GM23338 (cell line): ENCODE measurements around the gene KRTAP19-4. TPM values are rescaled to one million over a fixed set of nuclear protein-coding genes. Genes with fewer than 3 reads are reported as not detected.

Source experiments
- ATAC-seq: fragments of 200-7000 bp; cut with Tn5 transposase; 3 replicates; pipeline ENCODE4 v1.9.1; 2020
- DNase-seq: peaks from one replicate; pipeline ENCODE4 v3.0.0-alpha.2; 2015; ENCODE audit warnings: low spot score
- H2AFZ ChIP-seq: fragments of 200-600 bp; sonication (generic); 2 replicates; pipeline ENCODE4 v1.8.0; 2016; ENCODE audit warnings: antibody characterized with exemption, mild to moderate bottlenecking, moderate library complexity
- H3F3A ChIP-seq: fragments of 200-600 bp; sonication (generic); replicated peaks from 2 replicates; pipeline ENCODE4 v1.8.0; 2017; ENCODE audit warnings: antibody characterized with exemption, mixed run types, low read depth
- H3K27ac ChIP-seq: fragments of 200-600 bp; sonication (generic); 2 replicates; pipeline ENCODE4 v1.6.1; 2016; ENCODE audit warnings: low read depth
- H3K27me3 ChIP-seq: fragments of 200-600 bp; sonication (generic); 2 replicates; pipeline ENCODE4 v1.8.0; 2016; ENCODE audit warnings: mild to moderate bottlenecking, mixed run types, moderate library complexity; ENCODE audit not compliant: insufficient read depth
- H3K36me3 ChIP-seq: fragments of 200-600 bp; sonication (generic); 2 replicates; pipeline ENCODE4 v1.8.0; 2016; ENCODE audit warnings: mild to moderate bottlenecking; ENCODE audit not compliant: insufficient read depth
- H3K4me1 ChIP-seq: fragments of 200-600 bp; sonication (generic); 2 replicates; pipeline ENCODE4 v1.8.0; 2016; ENCODE audit warnings: mild to moderate bottlenecking, moderate library complexity; ENCODE audit not compliant: insufficient read depth
- H3K4me2 ChIP-seq: fragments of 200-600 bp; sonication (generic); 2 replicates; pipeline ENCODE4 v1.7.1; 2017; ENCODE audit warnings: mixed run types
- H3K4me3 ChIP-seq: fragments of 200-600 bp; sonication (generic); 2 replicates; pipeline ENCODE4 v1.6.1; 2016; ENCODE audit warnings: mixed run types
- H3K79me2 ChIP-seq: fragments of 200-600 bp; sonication (generic); replicated peaks from 2 replicates; pipeline ENCODE4 v1.8.0; 2017; ENCODE audit warnings: mild to moderate bottlenecking; ENCODE audit not compliant: insufficient read depth
- H3K9me2 ChIP-seq: fragments of 200-600 bp; sonication (generic); 2 replicates; pipeline ENCODE4 v1.8.0; 2017; ENCODE audit not compliant: insufficient read depth
- H4K20me1 ChIP-seq: fragments of 200-600 bp; sonication (generic); replicated peaks from 2 replicates; pipeline ENCODE4 v1.8.0; 2017; ENCODE audit warnings: mild to moderate bottlenecking; ENCODE audit not compliant: insufficient read depth
- H3K27ac Mint-ChIP-seq: 2 replicates; pipeline ENCODE4 v1.8.0; 2020; ENCODE audit warnings: inconsistent platforms, mild to moderate bottlenecking, moderate library complexity, mixed read lengths
- H3K27me3 Mint-ChIP-seq: 3 replicates; pipeline ENCODE4 v1.8.0; 2022; ENCODE audit warnings: low read depth, mild to moderate bottlenecking, moderate library complexity, mixed read lengths, inconsistent platforms; ENCODE audit not compliant: insufficient read depth, poor library complexity
- H3K36me3 Mint-ChIP-seq: 3 replicates; pipeline ENCODE4 v1.8.0; 2021; ENCODE audit warnings: low read depth, mild to moderate bottlenecking, inconsistent platforms, moderate library complexity, mixed read lengths
- H3K4me1 Mint-ChIP-seq: 3 replicates; pipeline ENCODE4 v1.8.0; 2020; ENCODE audit warnings: mild to moderate bottlenecking, inconsistent platforms, mixed read lengths
- H3K4me3 Mint-ChIP-seq: 3 replicates; pipeline ENCODE4 v1.8.0; 2021; ENCODE audit warnings: moderate library complexity, mild to moderate bottlenecking, inconsistent platforms, mixed read lengths
- H3K9me3 Mint-ChIP-seq: 3 replicates; pipeline ENCODE4 v1.8.0; 2020; ENCODE audit warnings: moderate library complexity, mild to moderate bottlenecking, inconsistent platforms, mixed read lengths
- CREB1 ChIP-seq: fragments of 250-450 bp; sonication (Bioruptor Pico); IDR thresholded peaks from 2 replicates; pipeline ENCODE4 v1.5.0; 2020; ENCODE audit warnings: low read depth, mild to moderate bottlenecking, moderate library complexity
- CTCF ChIP-seq, 2 experiments: fragments of 200-600 bp in 1 of 2; sonication (generic) in 1 of 2; conservative IDR thresholded peaks; 2 replicates each; pipeline versions ENCODE4 v1.5.1 to v1.6.1; 2016 to 2017; ENCODE audit warnings: antibody characterized with exemption in 2 of 2, low read depth in 2 of 2, mild to moderate bottlenecking in 2 of 2, moderate library complexity in 1 of 2
- EZH2phosphoT487 ChIP-seq: fragments of 200-600 bp; sonication (generic); IDR thresholded peaks from one replicate; pipeline ENCODE4 v1.8.1; 2018; ENCODE audit warnings: antibody characterized with exemption; ENCODE audit not compliant: unreplicated experiment
- NANOG ChIP-seq: IDR thresholded peaks from 2 replicates; pipeline ENCODE4 v1.6.1; 2016; ENCODE audit warnings: antibody characterized with exemption, borderline replicate concordance
- POLR2AphosphoS5 ChIP-seq: IDR thresholded peaks from 2 replicates; pipeline ENCODE4 v1.6.1; 2016; ENCODE audit warnings: antibody characterized with exemption, low read depth
- ZNF114 ChIP-seq: fragments of 250-450 bp; sonication (Bioruptor Pico); IDR thresholded peaks from 2 replicates; pipeline ENCODE4 v1.5.0; 2020; ENCODE audit warnings: mild to moderate bottlenecking, moderate library complexity
- ZNF331 ChIP-seq: fragments of 250-450 bp; sonication (Bioruptor Pico); IDR thresholded peaks from 2 replicates; pipeline ENCODE4 v1.5.0; 2020; ENCODE audit warnings: low read depth, mild to moderate bottlenecking, moderate library complexity
- polyA plus RNA-seq: library from polyadenylated mRNA; unstranded; fragments of >200 nt; fragmentation: Nextera tagmentation; extraction: Ambion mirVana; gene quantifications from 2 replicates; pipeline ENCODE4 v1.2.1, GENCODE V29; 2016
- total RNA-seq: library from RNA; depleted of rRNA; stranded (reverse); fragments of >200 nt; shearing (Covaris generic); gene quantifications from 2 replicates; pipeline ENCODE4 v1.2.3, GENCODE V29; 2014
- TF ChIP-seq, protein P1 (sequence below): fragments of 250-450 bp; sonication (Bioruptor Pico); IDR thresholded peaks from 2 replicates; pipeline ENCODE4 v1.5.0; 2020; ENCODE audit warnings: mild to moderate bottlenecking, moderate library complexity
- TF ChIP-seq, protein P2 (sequence below): IDR thresholded peaks from 2 replicates; pipeline ENCODE4 v1.6.1; 2016; ENCODE audit warnings: antibody characterized with exemption

KRTAP19-4 gene
- total and polyA plus RNA-seq, 2 experiments from 2014 or later = not detected

DNA sequence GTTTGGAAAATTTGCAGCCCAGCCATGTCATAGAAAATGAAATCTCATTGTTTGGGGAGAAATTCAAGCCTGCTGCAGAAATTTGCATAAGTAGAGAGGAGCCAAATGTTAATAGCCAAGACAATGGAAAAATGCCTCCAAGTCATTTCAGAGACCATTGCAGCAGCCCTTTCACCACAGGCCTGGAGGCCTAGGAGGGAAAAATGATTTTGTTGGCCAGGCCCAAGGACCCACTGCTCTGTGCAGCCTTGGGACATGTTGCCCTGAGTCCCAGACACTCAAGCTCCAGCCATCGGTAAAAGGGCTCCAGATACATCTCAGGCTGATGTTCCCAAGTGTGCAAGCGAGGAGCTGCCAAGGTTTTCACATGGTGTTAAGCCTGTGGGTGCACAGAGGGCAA, 10.8 kb downstream of the KRTAP19-4 start:
- Mint-ChIP-seq H3K36me3 (peaks cover 27% of the 10 kb centered on the region; the same call in 2 of the 3 replicates), H3K4me1 (no peaks in the 10 kb centered on the region), H3K9me3 (peaks cover 42% of the 10 kb centered on the region), H3K4me3 (no peak overlapping the region), H3K27me3 (no peaks in the 10 kb centered on the region), H3K27ac (no peak overlapping the region)
- Histone ChIP-seq H3K4me3 (no peak overlapping the region), H3K27me3 (no peaks in the 10 kb centered on the region), H3K9me2 (no peaks in the 10 kb centered on the region), H3K36me3 (no peaks in the 10 kb centered on the region), H4K20me1 (no peaks in the 10 kb centered on the region), H3K4me2 (no peak overlapping the region), H3F3A (no peaks in the 10 kb centered on the region), H3K79me2 (no peaks in the 10 kb centered on the region), H3K27ac (no peak overlapping the region), H3K4me1 (no peaks in the 10 kb centered on the region), H2AFZ (no peak overlapping the region)
- DNase-seq = no peak
- TF ChIP-seq POLR2AphosphoS5 (no peak), ZNF114 (no peak), ZNF331 (CRISPR knock-in tag) (no peak), CREB1 (CRISPR knock-in tag) (no peak), CTCF (conservative IDR thresholded peaks at IDR 0.05; ENCODE audit: low read depth in 2 of 2) (no peak), EZH2phosphoT487 (no peak), NANOG (no peak)
- TF ChIP-seq, protein P1, sequence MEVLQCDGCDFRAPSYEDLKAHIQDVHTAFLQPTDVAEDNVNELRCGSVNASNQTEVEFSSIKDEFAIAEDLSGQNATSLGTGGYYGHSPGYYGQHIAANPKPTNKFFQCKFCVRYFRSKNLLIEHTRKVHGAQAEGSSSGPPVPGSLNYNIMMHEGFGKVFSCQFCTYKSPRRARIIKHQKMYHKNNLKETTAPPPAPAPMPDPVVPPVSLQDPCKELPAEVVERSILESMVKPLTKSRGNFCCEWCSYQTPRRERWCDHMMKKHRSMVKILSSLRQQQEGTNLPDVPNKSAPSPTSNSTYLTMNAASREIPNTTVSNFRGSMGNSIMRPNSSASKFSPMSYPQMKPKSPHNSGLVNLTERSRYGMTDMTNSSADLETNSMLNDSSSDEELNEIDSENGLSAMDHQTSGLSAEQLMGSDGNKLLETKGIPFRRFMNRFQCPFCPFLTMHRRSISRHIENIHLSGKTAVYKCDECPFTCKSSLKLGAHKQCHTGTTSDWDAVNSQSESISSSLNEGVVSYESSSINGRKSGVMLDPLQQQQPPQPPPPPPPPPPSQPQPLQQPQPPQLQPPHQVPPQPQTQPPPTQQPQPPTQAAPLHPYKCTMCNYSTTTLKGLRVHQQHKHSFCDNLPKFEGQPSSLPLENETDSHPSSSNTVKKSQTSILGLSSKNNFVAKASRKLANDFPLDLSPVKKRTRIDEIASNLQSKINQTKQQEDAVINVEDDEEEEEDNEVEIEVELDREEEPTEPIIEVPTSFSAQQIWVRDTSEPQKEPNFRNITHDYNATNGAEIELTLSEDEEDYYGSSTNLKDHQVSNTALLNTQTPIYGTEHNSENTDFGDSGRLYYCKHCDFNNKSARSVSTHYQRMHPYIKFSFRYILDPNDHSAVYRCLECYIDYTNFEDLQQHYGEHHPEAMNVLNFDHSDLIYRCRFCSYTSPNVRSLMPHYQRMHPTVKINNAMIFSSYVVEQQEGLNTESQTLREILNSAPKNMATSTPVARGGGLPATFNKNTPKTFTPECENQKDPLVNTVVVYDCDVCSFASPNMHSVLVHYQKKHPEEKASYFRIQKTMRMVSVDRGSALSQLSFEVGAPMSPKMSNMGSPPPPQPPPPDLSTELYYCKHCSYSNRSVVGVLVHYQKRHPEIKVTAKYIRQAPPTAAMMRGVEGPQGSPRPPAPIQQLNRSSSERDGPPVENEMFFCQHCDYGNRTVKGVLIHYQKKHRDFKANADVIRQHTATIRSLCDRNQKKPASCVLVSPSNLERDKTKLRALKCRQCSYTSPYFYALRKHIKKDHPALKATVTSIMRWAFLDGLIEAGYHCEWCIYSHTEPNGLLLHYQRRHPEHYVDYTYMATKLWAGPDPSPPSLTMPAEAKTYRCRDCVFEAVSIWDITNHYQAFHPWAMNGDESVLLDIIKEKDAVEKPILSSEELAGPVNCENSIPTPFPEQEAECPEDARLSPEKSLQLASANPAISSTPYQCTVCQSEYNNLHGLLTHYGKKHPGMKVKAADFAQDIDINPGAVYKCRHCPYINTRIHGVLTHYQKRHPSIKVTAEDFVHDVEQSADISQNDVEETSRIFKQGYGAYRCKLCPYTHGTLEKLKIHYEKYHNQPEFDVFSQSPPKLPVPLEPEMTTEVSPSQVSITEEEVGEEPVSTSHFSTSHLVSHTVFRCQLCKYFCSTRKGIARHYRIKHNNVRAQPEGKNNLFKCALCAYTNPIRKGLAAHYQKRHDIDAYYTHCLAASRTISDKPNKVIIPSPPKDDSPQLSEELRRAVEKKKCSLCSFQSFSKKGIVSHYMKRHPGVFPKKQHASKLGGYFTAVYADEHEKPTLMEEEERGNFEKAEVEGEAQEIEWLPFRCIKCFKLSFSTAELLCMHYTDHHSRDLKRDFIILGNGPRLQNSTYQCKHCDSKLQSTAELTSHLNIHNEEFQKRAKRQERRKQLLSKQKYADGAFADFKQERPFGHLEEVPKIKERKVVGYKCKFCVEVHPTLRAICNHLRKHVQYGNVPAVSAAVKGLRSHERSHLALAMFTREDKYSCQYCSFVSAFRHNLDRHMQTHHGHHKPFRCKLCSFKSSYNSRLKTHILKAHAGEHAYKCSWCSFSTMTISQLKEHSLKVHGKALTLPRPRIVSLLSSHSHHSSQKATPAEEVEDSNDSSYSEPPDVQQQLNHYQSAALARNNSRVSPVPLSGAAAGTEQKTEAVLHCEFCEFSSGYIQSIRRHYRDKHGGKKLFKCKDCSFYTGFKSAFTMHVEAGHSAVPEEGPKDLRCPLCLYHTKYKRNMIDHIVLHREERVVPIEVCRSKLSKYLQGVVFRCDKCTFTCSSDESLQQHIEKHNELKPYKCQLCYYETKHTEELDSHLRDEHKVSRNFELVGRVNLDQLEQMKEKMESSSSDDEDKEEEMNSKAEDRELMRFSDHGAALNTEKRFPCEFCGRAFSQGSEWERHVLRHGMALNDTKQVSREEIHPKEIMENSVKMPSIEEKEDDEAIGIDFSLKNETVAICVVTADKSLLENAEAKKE (CRISPR knock-in tag) = no peak
- TF ChIP-seq, protein P2, sequence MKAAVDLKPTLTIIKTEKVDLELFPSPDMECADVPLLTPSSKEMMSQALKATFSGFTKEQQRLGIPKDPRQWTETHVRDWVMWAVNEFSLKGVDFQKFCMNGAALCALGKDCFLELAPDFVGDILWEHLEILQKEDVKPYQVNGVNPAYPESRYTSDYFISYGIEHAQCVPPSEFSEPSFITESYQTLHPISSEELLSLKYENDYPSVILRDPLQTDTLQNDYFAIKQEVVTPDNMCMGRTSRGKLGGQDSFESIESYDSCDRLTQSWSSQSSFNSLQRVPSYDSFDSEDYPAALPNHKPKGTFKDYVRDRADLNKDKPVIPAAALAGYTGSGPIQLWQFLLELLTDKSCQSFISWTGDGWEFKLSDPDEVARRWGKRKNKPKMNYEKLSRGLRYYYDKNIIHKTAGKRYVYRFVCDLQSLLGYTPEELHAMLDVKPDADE = no peak
- ATAC-seq = no peak
